OCI-LY7 (cell line): ENCODE data around the gene GPR132.

Experiments
- CTCF ChIP-seq: fragments of 200-600 bp; sonication (generic); conservative IDR thresholded peaks from 2 replicates; pipeline ENCODE4 v1.5.1; 2014; ENCODE audit warnings: mild to moderate bottlenecking, antibody characterized with exemption, low read length, moderate library complexity, mixed read lengths
- EZH2phosphoT487 ChIP-seq: fragments of 200-600 bp; sonication (generic); IDR thresholded peaks from 2 replicates; pipeline ENCODE4 v1.6.1; 2018; ENCODE audit warnings: low read depth, borderline replicate concordance, mild to moderate bottlenecking, mixed run types, antibody characterized with exemption, low read length, moderate library complexity, mixed read lengths

- TF ChIP-seq CTCF (no peak), EZH2phosphoT487 (no peak)
These were observed 34.5 kb upstream of the GPR132 start for GRCh38 chr14:105099778-105100177.
